ENCODE results near the gene DHCR24. TPM values are rescaled to one million over a fixed set of nuclear protein-coding genes. Genes with fewer than 3 reads are reported as not detected.

Gene DHCR24
- total and polyA plus RNA-seq, 2 experiments from 2014 or later: 124 to 453 TPM

- H3K27ac Mint-ChIP-seq: peak overlapping the region; percentile 93
- Histone ChIP-seq H3K4me1 (ENCODE audit: insufficient read depth) (peaks cover 41% of the 10 kb centered on the region), H3K4me3 (peak overlapping the region; percentile 97), H3K4me2 (peak overlapping the region; percentile 98), H3K27ac (ENCODE audit: low read depth) (no peak overlapping the region), H3K79me2 (replicated peaks; ENCODE audit: insufficient read depth) (peaks cover 59% of the 10 kb centered on the region), H3K27me3 (ENCODE audit: insufficient read depth) (no peaks in the 10 kb centered on the region), H4K20me1 (replicated peaks; ENCODE audit: insufficient read depth) (peaks cover 53% of the 10 kb centered on the region), H2AFZ (no peak overlapping the region), H3F3A (replicated peaks; ENCODE audit: low read depth) (no peaks in the 10 kb centered on the region; the same call in 1 of the 2 replicates), H3K9me2 (ENCODE audit: insufficient read depth) (no peaks in the 10 kb centered on the region), H3K36me3 (ENCODE audit: insufficient read depth) (peaks cover 39% of the 10 kb centered on the region)
- DNase-seq (ENCODE audit: low spot score): peak; percentile 56
- peaks cover 11% of the 10 kb centered on the region for H3K27me3 Mint-ChIP-seq (ENCODE audit: insufficient read depth, low read depth, poor library complexity)
- peak; percentile 49 for ATAC-seq
- H3K9me3 Mint-ChIP-seq: no peaks in the 10 kb centered on the region
- TF ChIP-seq JUNB (IDR thresholded peaks at IDR 0.05; ENCODE audit: unreplicated experiment) (no peak), EZH2 (IDR thresholded peaks at IDR 0.05; ENCODE audit: low read depth, unreplicated experiment) (no peak), NANOG (IDR thresholded peaks at IDR 0.05; ENCODE audit: borderline replicate concordance) (no peak), STAT1 (IDR thresholded peaks at IDR 0.05; ENCODE audit: unreplicated experiment) (no peak)
- peaks cover 44% of the 10 kb centered on the region for H3K4me1 Mint-ChIP-seq
- H3K4me3 Mint-ChIP-seq: peak overlapping the region; percentile 99
- peaks cover 54% of the 10 kb centered on the region for H3K36me3 Mint-ChIP-seq (ENCODE audit: low read depth)
These were observed 930 bp downstream of the DHCR24 start for GRCh38 chr1:54885807-54886723.

DNA sequence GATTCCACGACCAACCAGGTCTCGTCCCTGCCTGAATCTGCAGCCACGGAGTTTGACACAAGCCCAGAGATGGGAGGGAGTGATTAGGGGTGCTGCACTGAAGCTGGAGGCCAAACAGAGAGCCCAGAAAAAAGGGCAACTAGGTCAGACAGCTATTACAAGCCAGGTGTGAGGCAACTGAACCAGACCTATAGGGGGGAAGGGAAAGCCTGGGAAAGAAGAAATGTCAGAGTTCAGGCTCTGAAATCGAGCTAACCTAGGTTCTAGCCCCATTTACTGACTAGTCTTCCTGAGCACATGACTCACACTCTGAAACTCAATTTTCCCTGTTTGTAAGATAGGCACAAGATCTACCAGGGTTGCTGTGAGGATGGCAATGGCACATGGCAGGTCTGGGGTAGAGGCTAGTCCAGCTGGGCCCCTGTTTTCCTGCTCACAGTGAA lies 1.7 kb downstream of the DHCR24 start:
- DNase-seq (ENCODE audit: low spot score): no peak
- peak overlapping the region; percentile 97 for H3K4me3 ChIP-seq
- no peaks in the 10 kb centered on the region; the same call in 1 of the 2 replicates for H3F3A ChIP-seq (replicated peaks; ENCODE audit: low read depth)
- no peak overlapping the region for H2AFZ ChIP-seq
- Mint-ChIP-seq H3K4me3 (peak overlapping the region; percentile 99), H3K36me3 (ENCODE audit: low read depth) (peaks cover 62% of the 10 kb centered on the region), H3K4me1 (peaks cover 44% of the 10 kb centered on the region), H3K9me3 (no peaks in the 10 kb centered on the region), H3K27ac (peak overlapping the region; percentile 47; the same call in 1 of the 2 replicates), H3K27me3 (ENCODE audit: insufficient read depth, low read depth, poor library complexity) (peaks cover 11% of the 10 kb centered on the region)
- 0 out of 2 replicates have a peak overlapping the region, but pooled peaks have one; percentile 75 for H3K27ac ChIP-seq (ENCODE audit: low read depth)
- H4K20me1 ChIP-seq (replicated peaks; ENCODE audit: insufficient read depth): peaks cover 61% of the 10 kb centered on the region
- peaks cover 67% of the 10 kb centered on the region for H3K79me2 ChIP-seq (replicated peaks; ENCODE audit: insufficient read depth)
- TF ChIP-seq STAT1 (IDR thresholded peaks at IDR 0.05; ENCODE audit: unreplicated experiment) (no peak), ZNF114 (CRISPR knock-in tag; IDR thresholded peaks at IDR 0.05) (no peak), EZH2phosphoT487 (IDR thresholded peaks at IDR 0.05; ENCODE audit: unreplicated experiment) (no peak), ZNF331 (CRISPR knock-in tag; IDR thresholded peaks at IDR 0.05; ENCODE audit: low read depth) (no peak)
- TF ChIP-seq, protein P1, sequence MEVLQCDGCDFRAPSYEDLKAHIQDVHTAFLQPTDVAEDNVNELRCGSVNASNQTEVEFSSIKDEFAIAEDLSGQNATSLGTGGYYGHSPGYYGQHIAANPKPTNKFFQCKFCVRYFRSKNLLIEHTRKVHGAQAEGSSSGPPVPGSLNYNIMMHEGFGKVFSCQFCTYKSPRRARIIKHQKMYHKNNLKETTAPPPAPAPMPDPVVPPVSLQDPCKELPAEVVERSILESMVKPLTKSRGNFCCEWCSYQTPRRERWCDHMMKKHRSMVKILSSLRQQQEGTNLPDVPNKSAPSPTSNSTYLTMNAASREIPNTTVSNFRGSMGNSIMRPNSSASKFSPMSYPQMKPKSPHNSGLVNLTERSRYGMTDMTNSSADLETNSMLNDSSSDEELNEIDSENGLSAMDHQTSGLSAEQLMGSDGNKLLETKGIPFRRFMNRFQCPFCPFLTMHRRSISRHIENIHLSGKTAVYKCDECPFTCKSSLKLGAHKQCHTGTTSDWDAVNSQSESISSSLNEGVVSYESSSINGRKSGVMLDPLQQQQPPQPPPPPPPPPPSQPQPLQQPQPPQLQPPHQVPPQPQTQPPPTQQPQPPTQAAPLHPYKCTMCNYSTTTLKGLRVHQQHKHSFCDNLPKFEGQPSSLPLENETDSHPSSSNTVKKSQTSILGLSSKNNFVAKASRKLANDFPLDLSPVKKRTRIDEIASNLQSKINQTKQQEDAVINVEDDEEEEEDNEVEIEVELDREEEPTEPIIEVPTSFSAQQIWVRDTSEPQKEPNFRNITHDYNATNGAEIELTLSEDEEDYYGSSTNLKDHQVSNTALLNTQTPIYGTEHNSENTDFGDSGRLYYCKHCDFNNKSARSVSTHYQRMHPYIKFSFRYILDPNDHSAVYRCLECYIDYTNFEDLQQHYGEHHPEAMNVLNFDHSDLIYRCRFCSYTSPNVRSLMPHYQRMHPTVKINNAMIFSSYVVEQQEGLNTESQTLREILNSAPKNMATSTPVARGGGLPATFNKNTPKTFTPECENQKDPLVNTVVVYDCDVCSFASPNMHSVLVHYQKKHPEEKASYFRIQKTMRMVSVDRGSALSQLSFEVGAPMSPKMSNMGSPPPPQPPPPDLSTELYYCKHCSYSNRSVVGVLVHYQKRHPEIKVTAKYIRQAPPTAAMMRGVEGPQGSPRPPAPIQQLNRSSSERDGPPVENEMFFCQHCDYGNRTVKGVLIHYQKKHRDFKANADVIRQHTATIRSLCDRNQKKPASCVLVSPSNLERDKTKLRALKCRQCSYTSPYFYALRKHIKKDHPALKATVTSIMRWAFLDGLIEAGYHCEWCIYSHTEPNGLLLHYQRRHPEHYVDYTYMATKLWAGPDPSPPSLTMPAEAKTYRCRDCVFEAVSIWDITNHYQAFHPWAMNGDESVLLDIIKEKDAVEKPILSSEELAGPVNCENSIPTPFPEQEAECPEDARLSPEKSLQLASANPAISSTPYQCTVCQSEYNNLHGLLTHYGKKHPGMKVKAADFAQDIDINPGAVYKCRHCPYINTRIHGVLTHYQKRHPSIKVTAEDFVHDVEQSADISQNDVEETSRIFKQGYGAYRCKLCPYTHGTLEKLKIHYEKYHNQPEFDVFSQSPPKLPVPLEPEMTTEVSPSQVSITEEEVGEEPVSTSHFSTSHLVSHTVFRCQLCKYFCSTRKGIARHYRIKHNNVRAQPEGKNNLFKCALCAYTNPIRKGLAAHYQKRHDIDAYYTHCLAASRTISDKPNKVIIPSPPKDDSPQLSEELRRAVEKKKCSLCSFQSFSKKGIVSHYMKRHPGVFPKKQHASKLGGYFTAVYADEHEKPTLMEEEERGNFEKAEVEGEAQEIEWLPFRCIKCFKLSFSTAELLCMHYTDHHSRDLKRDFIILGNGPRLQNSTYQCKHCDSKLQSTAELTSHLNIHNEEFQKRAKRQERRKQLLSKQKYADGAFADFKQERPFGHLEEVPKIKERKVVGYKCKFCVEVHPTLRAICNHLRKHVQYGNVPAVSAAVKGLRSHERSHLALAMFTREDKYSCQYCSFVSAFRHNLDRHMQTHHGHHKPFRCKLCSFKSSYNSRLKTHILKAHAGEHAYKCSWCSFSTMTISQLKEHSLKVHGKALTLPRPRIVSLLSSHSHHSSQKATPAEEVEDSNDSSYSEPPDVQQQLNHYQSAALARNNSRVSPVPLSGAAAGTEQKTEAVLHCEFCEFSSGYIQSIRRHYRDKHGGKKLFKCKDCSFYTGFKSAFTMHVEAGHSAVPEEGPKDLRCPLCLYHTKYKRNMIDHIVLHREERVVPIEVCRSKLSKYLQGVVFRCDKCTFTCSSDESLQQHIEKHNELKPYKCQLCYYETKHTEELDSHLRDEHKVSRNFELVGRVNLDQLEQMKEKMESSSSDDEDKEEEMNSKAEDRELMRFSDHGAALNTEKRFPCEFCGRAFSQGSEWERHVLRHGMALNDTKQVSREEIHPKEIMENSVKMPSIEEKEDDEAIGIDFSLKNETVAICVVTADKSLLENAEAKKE (CRISPR knock-in tag; IDR thresholded peaks at IDR 0.05): no peak
- peaks cover 47% of the 10 kb centered on the region for H3K36me3 ChIP-seq (ENCODE audit: insufficient read depth)
- H3K27me3 ChIP-seq (ENCODE audit: insufficient read depth): no peaks in the 10 kb centered on the region
- H3K4me1 ChIP-seq (ENCODE audit: insufficient read depth): peaks cover 41% of the 10 kb centered on the region
- H3K4me2 ChIP-seq: peak overlapping the region; percentile 98
- H3K9me2 ChIP-seq (ENCODE audit: insufficient read depth): no peaks in the 10 kb centered on the region
- no peak for ATAC-seq
